Stimulated activated CD4-positive, alpha-beta T cell treated with anti-CD3 and anti-CD28 coated beads, Interleukin-1b, Interleukin-23, amount 100 ng/mL, for 48 hours (primary cell): ENCODE measurements around the gene CEMIP.

Source experiments
- DNase-seq: peaks from one replicate; pipeline ENCODE4 v3.0.0-alpha.2; 2020

The CEMIP gene, protein sequence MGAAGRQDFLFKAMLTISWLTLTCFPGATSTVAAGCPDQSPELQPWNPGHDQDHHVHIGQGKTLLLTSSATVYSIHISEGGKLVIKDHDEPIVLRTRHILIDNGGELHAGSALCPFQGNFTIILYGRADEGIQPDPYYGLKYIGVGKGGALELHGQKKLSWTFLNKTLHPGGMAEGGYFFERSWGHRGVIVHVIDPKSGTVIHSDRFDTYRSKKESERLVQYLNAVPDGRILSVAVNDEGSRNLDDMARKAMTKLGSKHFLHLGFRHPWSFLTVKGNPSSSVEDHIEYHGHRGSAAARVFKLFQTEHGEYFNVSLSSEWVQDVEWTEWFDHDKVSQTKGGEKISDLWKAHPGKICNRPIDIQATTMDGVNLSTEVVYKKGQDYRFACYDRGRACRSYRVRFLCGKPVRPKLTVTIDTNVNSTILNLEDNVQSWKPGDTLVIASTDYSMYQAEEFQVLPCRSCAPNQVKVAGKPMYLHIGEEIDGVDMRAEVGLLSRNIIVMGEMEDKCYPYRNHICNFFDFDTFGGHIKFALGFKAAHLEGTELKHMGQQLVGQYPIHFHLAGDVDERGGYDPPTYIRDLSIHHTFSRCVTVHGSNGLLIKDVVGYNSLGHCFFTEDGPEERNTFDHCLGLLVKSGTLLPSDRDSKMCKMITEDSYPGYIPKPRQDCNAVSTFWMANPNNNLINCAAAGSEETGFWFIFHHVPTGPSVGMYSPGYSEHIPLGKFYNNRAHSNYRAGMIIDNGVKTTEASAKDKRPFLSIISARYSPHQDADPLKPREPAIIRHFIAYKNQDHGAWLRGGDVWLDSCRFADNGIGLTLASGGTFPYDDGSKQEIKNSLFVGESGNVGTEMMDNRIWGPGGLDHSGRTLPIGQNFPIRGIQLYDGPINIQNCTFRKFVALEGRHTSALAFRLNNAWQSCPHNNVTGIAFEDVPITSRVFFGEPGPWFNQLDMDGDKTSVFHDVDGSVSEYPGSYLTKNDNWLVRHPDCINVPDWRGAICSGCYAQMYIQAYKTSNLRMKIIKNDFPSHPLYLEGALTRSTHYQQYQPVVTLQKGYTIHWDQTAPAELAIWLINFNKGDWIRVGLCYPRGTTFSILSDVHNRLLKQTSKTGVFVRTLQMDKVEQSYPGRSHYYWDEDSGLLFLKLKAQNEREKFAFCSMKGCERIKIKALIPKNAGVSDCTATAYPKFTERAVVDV (N-terminal part only)

GRCh38 chr15:80778964-80779657 is at the start of gene CEMIP:
TSS of gene CEMIP (plus strand) at chr15:80779370. CDS start at chr15:80873880, 94,510 bp downstream.
- peak; percentile 69 for DNase-seq

DNA sequence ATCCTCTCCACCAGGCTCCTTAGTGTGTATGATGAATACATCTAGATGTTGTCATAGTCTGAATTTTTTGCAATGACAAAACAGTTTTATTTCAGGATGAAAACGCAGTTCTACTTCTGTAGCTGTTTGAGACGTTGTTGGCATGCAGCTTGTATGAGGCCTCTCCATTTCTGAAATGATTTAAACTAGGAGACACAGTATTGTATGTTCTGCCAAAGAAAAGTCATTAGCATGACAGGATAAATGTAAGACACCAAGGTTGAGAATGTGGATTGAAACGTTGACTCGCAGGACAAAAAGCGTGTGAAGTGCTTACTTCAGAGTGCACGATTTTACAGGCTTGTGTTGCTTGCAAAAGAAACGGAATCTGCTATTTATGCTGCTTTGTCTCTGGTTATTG is 48.8 kb upstream of the CEMIP start:
- DNase-seq: no peak

DNA sequence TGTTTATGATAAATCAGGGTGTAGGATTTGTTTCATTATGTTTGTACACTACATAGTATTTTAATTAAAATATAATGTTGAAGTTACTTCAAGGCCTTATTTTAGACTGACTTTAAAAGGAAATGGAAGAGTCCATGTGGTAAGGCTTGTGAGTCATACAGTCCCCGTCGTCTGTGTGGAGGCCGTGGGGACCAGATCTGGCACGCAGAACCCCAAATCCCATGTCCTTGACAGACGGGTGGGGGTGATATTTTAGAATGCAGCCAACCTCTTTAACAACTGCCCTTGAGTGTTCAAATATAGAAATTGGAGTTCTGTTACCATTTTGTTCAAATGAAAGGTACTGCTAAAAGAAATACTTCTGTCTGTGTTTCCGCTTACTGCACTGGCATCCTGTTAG is 48.2 kb upstream of the CEMIP start:
- DNase-seq: no peak

DNA sequence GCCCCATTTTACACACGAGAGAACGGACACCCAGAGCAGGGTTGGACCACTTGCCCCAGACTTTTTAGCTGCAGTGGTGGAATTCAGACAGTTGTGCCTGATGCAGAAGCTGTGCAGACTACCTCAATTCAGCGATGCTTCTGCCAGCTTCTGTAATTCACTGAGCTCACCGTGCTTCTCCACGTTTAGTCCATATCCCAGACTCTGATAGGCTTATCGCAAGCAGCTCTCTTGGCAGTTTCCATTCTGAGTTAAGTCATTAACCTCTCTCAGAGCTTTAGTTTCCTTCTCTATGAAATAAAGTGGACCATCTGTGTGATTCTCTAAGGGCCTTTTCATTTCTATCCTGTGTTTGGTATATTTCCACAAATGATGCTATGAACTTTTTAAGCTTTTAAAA is 47.0 kb upstream of the CEMIP start:
- DNase-seq: no peak

DNA sequence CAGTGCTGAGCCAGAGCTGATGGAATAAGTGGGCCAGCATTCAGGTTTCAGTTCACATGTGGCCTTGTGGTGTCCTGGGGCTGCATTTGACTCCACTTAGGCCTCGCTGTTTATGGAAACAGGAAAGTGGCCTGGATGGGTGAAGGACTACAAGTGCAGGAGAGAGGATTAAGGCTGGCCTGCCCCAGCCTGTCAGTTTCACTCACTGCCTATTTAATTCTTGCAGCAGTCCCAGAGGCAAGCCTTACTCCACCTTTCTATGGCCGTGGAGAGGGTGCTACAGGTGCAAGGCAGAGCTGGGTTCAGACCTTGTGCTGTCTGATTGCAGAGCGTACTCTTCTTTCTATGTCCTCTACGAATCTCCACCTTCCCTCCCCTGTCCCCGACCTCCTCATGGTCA is 46.4 kb upstream of the CEMIP start:
- DNase-seq: no peak

DNA sequence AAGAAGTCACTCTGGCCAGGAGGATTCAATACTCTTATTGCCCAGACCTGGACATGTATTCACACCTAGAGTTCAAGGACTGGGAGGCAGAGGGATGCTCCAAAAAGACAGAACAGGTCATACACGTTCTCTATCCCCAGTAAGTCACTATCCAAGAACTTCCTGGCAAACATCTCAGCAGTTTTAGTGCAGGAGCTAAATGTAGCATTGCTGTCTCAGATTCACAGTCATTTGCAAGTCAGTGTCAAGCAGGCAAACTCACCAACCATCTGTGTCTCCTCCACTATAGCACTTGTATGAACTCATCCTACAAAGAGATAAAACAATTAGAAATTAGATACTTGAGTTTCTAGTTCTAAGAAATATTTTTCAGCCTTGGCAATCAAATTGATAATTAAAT is 45.7 kb upstream of the CEMIP start:
- DNase-seq: no peak

DNA sequence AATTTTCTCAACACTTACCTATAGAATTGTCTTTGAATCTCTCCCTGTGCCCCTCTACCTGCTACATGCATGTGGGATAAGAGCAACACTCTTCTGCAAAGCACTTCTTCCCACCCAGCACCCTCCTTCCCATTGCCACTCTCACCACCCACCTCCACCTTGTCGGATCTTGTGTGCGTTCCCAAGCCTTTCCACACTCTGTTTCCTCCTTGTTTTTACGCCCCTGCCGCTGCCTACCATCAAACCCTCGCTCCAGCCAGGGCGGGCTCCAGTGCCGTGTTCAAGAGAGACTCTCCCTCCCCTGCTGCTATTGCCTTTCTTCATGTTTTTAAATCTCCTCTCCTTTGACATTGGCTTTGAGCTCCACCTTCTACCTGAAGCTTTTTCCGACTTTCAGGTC is 43.8 kb upstream of the CEMIP start:
- no peak for DNase-seq

DNA sequence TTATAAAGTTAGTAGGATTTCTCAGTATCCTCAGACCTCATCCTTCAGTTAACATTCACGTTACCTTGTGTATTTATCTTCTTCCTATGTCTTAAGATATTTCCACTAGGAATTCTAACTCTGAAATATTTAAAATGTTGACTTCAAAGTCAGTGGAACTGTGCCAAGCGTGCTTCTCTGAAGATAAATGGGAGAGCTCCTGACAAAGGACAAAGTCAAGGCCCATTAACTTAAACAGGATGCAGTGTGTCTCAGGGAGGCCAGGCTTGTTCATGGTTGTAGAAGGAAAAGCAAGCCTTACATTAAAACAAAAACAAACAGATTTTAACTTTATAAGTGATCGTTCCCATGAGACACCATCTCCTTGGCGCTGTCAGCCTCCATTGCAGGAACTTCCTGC is 42.6 kb upstream of the CEMIP start:
- DNase-seq: no peak

- DNase-seq: no peak
Observed at GRCh38 chr15:80739919-80740318, 39.3 kb upstream of the CEMIP start.

DNA sequence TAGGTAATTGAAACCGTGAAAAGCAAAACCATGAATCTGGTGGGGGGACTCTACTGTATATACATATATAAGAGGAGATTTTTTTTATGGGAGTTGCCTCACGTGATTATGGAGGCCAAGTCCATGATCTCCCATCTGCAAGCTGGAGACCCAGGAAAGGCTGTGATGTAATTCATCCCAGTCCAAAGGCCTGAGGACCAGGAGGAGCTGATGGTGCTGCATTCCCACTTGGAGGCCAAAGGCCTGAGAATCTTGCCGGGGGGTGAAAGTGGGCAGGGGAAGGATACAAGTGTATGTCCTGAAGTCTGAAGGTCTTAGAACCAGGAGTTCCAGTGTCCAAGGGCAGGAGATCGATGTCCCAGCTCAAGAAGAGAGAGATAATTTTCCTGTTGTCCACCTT is 37.1 kb upstream of the CEMIP start:
- no peak for DNase-seq

- no peak for DNase-seq
Observed at GRCh38 chr15:80743189-80743833, 35.9 kb upstream of the CEMIP start.

DNA sequence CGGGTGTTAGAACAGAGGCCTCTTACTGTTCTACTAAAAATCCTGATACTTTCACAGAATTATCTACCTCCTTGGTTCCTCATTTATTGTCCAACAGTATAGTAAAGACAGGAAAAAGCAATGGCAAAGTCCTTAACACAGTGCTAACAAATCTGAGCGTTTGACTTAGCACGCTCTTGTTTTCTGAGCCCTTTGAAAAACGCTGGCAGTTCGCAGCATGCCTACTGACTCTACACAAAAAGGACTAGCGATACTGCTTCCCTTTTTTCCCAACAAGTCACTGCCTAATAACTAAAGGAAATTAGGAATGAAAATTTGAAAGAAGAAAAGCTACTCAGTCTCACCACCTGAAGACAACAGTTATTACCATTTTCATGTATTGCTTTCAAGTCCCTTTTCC is 34.8 kb upstream of the CEMIP start:
- DNase-seq: no peak

- no peak for DNase-seq
Observed at GRCh38 chr15:80744826-80745225, 34.3 kb upstream of the CEMIP start.

DNA sequence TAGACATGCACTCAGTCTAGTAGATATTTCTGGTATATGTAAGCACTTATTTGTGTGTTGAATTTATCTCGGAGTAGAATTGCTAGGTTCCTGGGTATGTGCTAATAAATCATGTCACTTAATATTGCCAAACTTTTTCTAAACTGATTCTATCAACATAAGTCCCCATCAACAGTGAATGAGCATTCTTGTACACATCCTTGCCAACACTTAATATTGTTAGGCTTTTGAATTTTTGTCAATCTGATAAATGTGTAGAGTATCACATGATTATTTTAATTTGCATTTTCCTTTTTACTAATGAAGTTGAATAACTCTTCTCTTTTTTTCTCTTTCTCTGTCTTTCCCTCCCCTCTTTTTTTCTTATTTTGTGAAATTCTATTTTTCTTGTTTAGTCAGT is 33.3 kb upstream of the CEMIP start:
- no peak for DNase-seq

DNA sequence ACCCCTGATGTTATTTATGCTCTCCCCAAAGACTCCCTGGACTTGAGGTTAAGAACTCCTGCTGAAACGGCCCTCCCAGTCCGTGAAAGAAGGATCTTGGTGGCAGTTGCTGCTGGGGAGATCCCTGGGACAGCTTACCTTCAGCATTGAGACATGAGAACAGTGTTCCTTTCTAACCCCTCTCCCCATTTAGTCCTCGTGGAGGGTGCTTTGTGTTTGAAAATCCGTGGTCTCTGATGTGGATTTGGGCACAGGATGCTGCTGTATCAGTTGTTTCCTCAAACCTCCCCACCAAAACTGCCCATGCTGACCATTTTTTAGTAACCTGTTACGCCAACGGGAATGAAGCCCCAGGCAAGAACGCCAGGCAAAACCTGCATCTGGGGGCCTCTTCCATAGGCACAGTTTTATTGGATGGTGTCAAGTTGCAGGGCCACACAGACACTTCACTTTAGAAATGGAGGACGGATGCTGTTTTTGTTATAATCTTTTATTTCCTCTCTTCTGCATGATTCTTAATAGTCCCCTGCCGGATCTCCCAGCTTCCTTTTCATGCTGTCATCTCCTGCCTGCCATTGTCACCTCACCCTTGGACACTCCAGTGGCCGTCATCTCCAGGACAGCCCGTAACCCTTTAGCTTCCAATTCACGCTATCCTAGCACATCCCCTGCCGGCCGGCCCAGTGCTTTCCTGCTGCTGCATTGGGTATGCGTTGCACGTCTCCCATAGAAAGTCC is 31.7 kb upstream of the CEMIP start:
- no peak for DNase-seq

GRCh38 chr15:80749589-80749988 is 29.6 kb upstream of the CEMIP start:
- no peak for DNase-seq

DNA sequence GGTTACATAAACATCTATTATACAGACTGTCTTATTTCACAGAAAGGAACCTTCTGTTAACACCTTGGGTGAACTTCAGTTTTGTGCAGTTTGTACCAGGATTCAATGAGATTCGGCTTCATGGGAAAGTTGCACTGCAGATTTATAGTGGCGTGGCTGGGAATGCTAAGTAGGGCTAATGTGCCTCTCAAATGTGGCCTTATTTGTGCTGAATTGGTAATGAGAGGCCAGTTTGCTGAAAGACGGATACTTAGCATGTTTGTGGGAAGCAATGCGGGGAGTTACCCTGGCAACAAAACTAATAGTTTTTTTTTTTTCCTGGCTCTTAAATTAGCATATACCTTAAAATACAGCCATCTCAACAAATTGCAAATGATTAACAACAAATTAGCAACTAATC is 28.6 kb upstream of the CEMIP start:
- no peak for DNase-seq

DNA sequence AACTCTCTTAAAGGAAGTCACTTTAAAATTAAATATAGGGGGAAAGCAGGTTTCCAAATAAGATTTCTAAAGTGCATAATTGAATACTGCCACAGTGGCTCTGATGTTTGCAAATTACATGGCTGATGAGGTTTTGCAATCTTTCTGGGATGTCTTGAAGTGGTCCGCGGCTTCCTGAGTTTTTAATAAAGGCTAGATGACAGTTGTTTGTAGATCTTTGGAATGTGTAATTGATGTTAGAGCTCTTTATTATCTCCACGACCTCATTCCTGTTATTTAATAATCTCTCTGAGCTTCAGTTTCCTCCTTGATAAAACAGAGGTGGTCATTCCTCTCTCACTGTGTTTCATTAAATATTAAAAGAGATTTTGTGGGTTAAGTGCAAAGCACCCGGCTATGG is 27.0 kb upstream of the CEMIP start:
- DNase-seq: no peak

DNA sequence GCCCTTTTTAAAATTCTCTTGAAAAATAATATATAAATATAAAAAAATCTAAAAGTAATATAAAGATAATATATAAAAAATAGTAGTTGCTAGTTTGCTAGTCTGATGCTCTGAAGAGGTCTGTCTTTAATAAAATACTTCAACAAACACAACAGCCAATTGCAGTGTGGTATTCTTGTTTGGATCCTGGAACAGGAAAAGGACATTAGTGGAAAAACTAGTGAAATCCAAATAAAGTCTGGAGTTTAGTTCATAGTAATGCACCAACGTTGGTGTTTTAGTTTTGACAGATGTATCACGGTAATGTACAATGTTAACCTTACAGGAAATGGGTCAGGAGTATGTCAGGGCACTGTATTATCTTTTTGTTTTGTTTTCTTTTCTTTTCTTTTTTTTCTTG is 26.0 kb upstream of the CEMIP start:
- DNase-seq: no peak

- DNase-seq: no peak
Observed at GRCh38 chr15:80754014-80754413, 25.2 kb upstream of the CEMIP start.

GRCh38 chr15:80755885-80756284 is 23.3 kb upstream of the CEMIP start:
- DNase-seq: no peak
